ELF-1 (cell line): ENCODE data around the gene RAB1B.
"Not testable (repeated sequence)": the region's sequence is repeated elsewhere in the genome, so short reads cannot be mapped to it uniquely, and the experiment has no call there.

Experiments
- DNase-seq: peaks from one replicate; pipeline ENCODE4 v3.0.0-alpha.2; 2016; ENCODE audit warnings: low read depth, low spot score

RAB1B gene

DNA sequence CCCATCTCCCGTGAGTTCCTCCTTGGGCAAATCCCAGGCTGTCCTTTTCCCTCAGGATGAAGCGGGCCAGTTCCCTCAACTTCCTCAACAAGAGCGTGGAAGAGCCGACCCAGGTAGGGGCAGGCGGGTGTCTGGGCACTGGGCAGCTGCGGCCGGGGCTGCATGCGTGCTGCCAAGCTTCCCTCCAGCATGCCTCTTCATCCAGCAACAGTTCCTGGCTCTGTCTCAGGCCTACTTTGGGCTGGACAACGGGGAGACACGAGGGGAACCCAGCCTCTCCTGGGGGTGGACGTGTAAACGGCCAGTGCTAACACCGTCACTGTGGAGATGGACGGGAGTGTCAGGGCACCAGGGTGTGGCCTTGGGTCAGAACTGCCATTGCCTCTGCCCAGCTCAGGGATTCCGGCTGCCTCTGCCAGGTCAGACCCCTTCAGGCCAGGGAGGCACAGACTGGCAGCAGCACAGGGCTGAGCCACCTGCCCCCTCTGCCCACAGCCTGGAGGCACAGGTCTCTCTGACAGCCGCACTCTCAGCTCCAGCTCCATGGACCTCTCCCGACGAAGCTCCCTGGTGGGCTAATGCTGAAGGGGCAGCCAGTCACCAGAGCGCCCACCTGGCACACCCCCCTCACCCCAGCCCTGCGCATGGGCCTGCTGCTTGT lies 1.9 kb upstream of the RAB1B start:
- DNase-seq: no peak

DNA sequence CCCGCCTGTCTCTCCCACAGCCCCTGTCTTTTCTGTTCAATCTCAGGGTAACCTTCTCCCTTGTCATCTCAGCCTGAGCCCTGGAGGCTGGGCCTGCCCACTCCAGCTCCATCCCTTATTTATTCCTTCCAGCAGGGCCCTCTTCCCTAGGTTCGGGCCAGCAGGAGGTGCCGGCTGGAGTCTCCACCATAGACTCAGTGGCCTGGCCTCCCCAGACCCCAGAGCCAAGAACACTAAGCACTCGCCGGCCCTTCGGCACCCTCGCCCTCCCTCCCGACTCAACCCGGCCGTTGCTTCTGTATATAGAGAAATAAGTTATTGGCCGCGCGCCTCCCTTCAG lies 1.4 kb upstream of the RAB1B start:
- DNase-seq: no peak

DNA sequence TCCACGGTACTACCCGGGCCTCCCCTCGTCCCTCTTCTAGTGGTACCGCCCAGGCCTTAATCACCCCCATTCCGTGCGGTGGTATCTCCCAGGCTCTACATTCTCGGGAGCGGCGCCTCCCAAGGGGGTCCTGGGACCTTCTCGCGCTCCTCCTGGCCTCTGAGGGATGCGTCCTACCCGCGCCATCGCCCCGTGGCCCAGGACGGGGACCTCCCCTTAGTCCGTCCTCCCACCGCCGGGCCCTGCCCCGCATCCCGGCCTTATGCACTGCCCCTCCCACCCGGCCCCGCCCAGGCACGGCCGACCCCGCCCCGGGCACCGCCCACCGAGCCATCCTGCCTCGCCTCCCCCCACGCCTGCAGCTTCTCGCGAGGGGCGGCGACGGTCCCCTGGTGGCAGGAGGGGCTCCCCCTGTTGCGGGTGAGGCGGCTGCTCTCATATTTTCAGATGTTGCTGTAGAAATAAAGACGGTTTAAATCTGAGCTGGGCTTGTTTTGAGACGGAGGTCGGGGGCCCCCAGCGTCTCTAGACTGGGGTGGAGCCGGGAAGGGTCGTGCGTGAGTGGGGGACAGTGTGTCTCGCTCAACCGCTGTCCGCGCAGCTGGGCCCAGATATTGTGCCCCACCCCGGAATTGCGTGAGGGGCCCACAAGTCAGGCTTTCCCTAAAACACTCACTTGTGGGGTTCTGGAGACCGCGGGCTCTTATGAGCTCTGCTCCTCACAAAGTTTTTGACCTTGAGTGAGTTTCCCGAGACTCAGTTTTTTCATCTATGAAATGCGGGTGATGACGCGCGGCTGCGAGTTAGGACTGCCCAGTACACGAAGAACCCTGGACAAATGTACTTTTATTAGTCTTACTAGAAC lies 828 bp upstream of the RAB1B start:
- DNase-seq: peak; percentile 77

DNA sequence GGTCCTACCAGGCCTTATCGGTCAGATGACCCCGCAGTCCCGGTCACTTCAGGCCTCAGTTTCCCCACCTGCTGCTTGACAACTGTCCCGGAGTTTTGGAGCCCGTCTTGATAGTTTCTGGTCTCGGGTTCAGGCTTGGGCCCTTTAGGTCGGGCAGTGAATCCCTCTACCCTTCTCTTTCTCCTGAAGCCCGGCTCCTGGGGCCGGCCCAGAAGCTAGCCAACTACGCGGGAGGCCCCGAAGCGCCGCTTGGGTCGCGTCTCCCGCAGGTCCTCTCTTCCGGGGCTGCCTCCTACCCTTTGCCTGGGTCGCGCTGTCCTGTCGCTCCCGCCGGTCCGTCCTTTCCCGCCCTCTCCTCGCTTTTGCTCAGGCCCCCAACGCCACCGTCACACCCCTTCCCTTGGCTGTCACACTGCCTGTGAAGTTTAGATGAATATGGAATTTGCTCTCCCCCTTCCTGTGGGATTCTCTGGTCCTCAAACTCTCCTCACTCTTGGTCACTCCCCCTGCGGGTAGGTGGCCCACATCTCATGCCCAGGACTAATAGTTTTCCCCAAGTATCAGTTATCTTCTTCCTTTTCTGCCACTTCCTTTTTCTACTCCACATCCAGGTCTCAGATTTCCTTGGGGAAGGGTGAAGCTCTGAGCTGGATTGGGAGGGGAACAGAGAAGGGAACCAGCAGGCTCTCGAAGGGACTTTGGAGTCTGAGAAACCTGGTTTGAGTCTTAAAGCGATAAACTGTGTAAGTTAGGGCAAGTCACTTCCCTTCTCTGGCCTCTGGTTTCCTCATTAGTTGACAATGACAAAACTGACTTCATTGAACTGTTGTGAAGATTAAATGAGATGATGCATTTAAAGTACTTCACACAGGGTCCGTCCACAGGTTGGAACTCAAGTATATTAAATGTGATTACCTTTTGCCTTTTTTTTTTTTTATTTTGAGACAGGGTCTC lies 790 bp downstream of the RAB1B start:
- peak; percentile 55 for DNase-seq

DNA sequence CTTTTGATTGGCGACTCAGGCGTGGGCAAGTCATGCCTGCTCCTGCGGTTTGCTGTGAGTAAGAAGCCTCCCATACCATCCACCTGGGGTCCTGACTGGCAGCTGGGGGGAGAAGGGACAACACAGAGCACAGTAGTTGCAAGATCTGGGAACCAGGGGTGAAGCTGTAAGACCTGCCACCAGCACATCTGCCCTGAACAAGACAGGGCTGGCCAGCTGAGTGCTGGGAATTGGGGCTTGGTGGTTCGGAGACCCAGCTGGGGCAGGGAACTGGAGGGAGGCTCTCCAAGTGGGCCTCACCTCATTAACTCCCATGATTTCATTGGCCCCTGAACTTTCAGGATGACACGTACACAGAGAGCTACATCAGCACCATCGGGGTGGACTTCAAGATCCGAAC lies 3.4 kb downstream of the RAB1B start:
- DNase-seq: no peak

DNA sequence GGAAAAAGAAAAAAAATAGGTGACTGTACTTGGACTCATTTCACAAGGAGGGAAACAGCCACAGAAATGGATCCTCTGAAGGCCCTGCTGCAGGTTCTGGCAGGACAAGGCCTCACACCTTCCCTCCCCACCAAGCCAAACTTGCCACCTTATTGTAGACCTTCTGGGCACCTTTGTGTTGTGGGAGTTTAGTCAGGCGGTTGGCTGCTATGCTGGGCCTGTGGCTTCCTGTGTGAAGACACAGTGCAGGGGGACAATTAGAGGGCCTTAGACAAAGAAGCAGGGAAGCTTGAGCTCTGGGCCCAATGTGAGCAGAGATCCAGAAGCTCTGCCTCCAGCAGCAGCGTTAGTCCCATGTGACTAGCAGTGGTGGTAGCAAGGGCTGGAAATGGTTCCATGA lies 4.2 kb downstream of the RAB1B start:
- DNase-seq: no peak

DNA sequence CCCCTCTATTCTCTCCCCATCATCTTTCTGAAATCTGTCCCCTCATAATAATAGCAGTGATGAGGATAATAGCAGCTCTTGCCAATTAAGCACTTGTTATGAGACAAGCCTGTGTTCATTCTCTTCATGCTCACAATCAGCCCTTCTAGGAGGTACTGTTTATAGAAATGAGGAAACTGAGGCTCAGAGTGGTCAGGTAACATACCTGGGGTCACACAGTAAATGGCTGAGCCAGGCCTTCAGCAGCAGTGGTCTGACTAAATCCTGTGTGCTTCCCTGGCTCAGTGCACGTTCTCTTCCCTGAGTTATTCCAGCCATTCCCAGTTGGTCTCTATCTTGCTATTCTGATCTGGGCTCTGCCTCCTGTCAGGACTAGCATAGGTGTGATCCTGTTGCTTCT lies 5.8 kb downstream of the RAB1B start:
- no peak for DNase-seq

DNA sequence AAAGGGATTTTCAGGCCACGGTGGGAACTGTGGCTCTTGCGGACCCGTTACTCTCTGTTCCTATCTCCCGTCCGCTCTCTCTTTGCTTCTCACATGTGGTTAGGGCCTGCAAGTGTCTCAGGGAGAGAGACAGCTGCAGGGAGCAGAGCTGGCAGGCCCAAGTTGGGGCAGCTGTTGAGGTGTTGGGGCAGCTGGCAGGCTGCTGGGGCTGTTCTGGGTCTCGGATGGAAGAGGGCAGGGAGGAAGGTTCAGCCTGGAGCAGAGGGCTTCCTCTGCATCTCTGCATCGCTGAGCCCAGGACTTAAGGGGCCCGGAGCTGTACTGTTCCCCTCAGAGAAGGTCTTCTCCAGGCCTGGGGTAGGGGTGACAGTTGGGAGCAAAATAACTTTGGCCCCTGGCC lies 7.0 kb downstream of the RAB1B start:
- DNase-seq: no peak

DNA sequence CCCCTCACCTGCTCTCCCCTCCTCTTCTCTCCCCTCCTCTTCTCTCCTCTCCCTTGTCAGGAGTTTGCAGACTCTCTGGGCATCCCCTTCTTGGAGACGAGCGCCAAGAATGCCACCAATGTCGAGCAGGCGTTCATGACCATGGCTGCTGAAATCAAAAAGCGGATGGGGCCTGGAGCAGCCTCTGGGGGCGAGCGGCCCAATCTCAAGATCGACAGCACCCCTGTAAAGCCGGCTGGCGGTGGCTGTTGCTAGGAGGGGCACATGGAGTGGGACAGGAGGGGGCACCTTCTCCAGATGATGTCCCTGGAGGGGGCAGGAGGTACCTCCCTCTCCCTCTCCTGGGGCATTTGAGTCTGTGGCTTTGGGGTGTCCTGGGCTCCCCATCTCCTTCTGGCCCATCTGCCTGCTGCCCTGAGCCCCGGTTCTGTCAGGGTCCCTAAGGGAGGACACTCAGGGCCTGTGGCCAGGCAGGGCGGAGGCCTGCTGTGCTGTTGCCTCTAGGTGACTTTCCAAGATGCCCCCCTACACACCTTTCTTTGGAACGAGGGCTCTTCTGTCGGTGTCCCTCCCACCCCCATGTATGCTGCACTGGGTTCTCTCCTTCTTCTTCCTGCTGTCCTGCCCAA lies 7.7 kb downstream of the RAB1B start:
- no peak for DNase-seq

DNA sequence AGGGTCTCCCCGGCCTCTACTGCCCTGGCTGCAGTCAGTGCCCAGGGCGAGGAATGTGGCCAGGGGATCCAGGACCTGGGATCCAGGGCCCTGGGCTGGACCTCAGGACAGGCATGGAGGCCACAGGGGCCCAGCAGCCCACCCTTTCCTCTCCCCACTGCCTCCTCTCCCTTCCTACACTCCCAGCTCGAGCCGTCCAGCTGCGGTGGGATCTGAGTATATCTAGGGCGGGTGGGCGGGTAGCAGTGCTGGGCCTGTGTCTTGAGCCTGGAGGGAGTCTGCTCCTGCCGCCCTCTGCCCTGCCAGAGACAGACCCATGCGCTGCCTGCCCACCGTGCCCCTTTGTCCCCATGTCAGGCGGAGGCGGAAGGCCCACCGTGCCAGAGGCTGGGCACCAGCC lies 8.2 kb downstream of the RAB1B start:
- DNase-seq: not testable (repeated sequence)

DNA sequence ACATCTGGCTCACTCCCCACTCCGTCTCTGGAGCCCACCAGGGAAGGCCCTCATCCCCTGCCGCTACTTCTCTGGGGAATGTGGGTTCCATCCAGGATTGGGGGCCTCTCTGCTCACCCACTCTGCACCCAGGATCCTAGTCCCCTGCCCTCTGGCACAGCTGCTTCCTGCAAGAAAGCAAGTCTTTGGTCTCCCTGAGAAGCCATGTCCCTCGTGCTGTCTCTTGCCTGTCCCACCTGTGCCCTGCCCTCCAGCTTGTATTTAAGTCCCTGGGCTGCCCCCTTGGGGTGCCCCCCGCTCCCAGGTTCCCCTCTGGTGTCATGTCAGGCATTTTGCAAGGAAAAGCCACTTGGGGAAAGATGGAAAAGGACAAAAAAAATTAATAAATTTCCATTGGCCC lies 8.6 kb downstream of the RAB1B start:
- not testable (repeated sequence) for DNase-seq

DNA sequence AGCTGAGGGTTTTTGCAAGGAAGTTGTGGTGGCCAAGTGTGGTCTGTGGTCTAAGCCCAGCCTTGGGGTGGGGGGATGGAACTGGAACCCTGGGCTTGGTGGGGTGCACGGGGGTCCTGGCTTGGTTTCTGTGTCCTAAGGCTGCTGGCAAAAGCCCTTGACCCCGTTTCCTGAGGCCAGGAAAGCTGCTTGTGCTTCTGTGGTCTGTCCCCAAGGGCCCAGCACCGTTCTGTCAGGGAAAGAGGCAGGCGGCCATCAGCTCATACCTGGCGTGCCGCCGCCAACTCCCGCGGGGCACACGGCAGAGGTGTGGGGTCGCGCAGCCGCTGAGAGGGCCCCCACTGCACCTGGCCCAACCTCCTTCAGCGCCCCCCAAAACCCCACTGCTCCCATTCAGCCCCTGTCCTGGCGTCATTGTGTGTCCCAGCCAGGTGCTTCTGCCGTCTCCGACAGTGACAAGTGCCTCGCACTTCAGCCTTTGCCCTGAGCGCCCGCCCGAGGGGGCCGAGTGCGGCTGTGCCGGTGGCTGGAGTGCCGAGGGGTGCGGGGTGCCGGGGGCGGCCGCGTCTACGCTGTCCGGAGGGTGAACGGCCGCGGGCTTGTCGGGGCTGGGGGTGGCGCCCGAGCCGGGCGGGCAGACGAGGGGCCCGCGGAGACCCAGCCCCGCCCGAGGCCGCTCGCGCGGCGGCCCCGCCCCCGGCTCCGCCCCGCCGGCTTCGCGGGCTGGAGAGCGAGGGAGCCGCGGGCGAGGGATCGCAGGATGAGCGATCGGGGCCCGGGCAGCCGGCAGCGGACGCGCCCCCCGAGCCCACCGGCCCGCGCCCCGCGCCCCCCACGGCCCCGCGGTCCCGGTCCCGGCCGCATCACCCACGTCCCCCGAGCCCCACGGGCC lies 9.3 kb downstream of the RAB1B start, which contains the start of gene CNIH2:
Gene CNIH2 (plus strand): TSS at position 705 of the 892 bp plus-strand sequence. CDS start 282 bp downstream, outside the sequence.
- no peak for DNase-seq

DNA sequence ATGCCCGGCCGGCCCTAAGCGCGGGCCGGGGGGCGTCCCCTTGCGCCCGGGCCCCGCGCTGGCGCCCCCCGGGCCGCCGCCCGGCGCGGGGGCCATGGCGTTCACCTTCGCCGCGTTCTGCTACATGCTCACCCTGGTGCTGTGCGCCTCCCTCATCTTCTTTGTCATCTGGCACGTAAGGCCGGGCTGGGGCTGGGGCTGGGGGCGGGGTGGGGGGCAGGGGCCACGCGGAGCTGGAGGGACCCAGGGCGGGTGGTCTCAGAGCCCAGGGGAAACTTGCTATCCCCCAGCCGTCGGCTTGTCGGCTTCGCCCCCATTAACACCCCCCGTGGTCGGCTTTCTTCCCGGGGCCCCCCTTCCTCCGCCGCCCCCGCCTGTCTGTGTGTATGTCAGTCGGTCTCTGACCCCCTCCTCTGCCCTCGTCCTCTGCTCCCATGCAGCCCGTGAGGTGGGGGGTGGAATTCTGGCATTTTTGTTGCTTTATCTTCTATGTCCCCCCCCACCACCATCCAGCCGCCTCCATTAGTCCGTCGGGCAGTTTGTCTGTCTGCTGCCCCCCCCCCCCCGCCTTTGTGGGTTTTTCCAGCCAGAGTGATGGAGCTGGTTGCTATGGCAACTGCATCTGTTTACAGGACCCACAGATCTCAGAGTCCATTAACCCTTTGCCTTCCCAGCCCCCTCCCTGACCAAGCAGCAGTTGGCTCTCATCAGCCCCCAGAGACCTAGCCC lies 10.1 kb downstream of the RAB1B start:
- no peak for DNase-seq

DNA sequence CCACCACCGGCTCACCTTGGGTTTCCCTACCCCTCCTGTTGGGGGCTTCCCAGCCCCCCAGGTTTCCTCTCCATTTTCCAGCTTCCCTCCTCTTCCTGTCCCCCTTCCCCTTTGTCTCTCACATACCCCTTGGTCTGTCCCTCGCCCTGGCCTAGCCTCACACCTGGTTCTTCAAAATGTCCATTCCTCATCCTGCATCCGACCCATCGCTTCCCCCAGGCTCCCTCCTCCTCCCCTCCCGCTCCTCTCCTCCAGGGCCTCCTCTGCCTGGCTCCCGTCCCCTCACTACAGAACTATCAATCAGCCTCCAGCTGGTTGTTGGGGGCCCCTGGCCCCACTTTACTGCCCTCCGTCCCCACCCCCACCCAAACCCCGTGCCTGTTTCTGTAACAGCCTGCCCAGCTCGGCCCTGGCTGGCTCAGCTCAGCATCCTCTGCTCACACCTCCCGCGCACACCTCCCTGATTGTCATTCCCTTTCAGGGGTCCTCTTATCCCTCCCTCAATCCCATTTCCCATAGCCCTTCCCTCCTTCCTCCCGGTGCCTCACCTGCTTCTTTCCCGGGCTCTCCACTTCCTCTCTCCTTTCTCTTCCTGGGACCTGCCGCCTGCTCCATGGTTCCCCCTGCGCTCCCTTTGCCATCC lies 10.8 kb downstream of the RAB1B start:
- no peak for DNase-seq

DNA sequence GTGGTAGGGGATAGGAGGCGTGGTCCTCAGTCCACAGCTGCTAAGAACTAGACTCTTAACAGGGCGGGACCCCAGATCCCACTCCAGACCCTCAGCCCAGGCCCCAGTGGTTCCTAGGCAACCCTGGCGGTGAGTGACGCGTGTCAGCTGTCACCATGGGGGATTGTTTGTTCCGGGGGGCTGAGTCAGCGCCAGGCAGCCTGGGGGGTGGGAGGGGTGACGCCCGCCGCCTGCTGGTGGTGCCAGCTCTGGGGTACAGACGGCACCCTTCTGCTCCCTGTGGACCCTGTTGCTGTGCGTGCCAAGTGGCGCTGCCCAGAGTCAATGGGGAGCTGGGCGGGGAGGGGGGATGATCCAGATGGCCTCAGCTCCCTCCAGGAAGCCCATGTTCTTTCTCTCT lies 12.0 kb downstream of the RAB1B start:
- DNase-seq: no peak

DNA sequence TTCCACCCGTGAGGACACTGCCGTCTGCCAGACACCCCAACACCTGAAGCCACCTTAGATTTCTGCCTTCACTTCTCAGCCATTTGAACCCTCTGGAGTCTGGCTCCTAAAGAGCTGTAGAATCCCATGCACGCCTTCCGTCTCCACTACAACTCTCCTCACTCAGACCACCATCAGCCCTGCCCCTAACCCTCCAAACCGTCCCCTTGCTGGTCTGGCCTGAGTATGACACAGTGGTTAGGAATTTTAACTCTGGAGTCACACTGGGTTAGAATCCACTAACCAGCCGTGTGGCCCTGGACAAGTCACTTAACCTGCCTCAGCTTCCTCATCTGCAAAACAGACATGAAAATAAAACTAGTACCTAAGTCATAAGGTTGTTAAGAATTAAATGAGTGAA lies 12.6 kb downstream of the RAB1B start:
- DNase-seq: peak; percentile 52

DNA sequence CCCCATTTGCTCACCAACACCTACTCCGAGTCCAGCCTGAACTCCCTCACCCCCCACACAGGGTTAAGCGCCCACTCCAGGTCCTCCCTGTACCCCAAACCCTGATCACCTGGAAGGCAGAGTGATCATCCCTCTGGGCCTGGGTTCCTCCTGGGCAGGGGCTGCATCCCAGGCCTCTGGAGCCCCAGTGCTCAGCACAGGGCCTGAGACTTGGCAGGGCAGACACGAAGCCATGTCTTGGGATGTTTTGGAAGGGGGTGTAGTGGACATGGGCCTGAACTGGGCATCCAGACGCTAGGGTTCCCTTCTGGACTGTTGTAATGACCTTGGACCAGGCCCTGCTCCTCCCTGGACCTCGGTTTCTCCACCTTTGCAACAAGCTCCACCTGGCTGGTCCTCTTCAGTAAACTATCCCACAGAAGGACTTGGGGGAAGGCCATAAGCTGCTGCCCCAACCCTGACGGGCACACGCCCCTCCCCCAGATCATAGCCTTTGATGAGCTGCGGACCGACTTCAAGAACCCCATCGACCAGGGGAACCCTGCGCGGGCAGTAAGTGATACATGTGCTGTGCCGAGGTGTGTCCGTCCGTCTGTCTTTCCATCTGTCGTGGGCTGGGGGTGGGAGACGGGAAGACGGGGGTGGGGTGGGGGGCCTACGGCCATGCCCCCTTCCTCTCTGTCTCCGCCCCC lies 13.5 kb downstream of the RAB1B start:
- DNase-seq: no peak
